GM18505 (cell line): Measurements from ENCODE around the gene DIS3L2.
"Not testable (repeated sequence)": the region's sequence is repeated elsewhere in the genome, so short reads cannot be mapped to it uniquely, and the experiment has no call there.

Experiments
- ATAC-seq: cut with Tn5 transposase; IDR thresholded peaks from one replicate; pipeline ENCODE4 v1.9.1; 2021; ENCODE audit not compliant: unreplicated experiment
- POLR2A ChIP-seq: IDR thresholded peaks from 4 replicates; pipeline ENCODE4 v1.6.1; 2011; ENCODE audit warnings: borderline replicate concordance; ENCODE audit not compliant: insufficient read depth, insufficient read length; ENCODE audit errors: extremely low read depth

The DIS3L2 gene

DNA sequence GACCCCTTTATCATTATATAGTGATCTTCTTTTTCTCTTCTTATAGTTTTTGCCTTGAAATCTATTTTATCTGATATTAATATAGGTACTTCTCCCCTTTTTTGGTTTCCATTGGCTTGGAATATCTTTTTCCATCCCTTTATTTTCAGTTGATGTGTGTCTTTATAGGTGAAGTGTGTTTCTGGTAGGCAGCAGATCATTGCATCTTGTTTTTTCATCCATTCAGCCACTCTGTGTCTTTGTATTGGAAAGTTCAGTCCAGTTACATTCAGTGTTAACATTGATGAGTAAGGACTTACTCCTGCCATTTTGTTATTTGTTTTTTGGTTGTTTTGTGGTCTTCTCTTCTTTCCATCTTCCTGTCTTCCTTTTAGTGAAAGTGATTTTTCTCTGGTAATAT, 133.4 kb downstream of the DIS3L2 start:
- no peak for TF ChIP-seq POLR2A
- ATAC-seq: no peak

DNA sequence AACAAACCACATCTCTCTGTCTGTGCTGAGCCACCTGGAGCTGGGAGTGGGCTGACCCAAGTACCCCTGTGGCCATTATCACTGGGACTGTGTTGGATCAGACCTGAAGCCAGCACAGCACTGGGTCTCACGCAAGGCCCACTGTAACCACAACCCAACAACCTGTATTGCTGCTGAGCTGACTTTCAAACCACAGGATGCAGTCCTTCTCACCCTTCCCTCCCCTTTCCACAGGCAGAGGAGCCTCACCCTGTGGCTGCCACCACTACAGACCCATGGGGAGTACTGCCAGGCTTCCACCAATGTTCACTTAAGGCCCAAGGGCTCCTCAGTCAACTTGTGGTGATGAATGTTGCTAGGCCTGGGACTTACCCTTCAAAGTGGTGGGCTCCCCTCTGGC, 135.7 kb downstream of the DIS3L2 start:
- ATAC-seq: no peak
- TF ChIP-seq POLR2A: no peak

GRCh38 chr2:232097758-232098157, 136.2 kb downstream of the DIS3L2 start:
- TF ChIP-seq POLR2A: no peak
- ATAC-seq: no peak

GRCh38 chr2:232102380-232102779, 140.9 kb downstream of the DIS3L2 start:
- ATAC-seq: no peak
- no peak for TF ChIP-seq POLR2A

- no peak for ATAC-seq
- no peak for TF ChIP-seq POLR2A
Observed at GRCh38 chr2:232103140-232103737, 141.7 kb downstream of the DIS3L2 start.

- no peak for ATAC-seq
- TF ChIP-seq POLR2A: no peak
Observed at GRCh38 chr2:232104076-232104646, 142.6 kb downstream of the DIS3L2 start.

GRCh38 chr2:232111551-232111950, 150.0 kb downstream of the DIS3L2 start:
- no peak for ATAC-seq
- no peak for TF ChIP-seq POLR2A

DNA sequence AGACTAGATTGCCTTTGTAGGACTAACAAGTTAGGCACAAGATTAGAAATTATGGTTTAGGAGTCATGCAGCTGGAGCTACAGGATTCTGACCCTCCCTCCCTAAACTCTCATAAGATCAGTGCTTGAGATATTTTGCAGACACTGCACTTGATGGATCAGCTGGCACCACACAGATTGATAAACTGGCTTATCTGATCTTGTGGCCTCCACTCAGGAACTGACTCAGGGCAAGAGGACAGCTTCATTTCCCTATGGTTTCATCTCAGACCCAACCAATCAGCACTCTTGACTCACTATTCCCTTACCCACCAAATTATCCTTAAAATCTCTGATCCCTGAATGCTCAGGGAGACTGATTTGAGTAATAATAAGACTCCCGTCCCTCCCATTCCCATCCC, 152.3 kb downstream of the DIS3L2 start:
- ATAC-seq: no peak
- TF ChIP-seq POLR2A: no peak

DNA sequence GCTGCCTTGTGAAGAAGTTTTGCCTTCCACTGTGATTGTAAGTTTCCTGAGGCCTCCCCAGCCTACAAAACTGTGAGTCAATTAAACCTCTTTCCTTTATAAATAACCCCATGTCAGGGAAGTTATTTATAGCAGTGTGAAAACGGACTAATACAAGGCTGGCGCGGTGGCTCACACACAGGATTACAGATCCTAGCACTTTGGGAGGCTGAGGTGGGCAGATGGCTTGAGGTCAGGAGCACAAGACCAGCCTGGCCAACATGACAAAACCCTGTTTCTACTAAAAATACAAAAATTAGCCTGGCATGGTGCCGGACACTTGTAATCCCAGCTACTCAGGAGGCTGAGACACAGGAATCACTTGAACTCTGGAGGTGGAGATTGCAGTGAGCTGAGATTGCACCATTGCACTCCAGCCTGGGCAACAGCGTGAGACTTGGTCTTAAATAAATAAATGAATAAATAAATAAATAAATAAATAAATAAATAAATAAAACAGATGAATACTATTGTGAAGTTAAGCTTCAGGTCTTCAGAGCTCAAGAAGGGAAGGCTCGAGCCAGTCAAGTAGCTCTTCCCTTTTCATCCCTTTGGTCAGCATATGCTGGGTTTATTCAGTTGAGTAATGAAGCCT, 154.3 kb downstream of the DIS3L2 start:
- ATAC-seq: not testable (repeated sequence)

- ATAC-seq: no peak
Observed at GRCh38 chr2:232116852-232117251, 155.3 kb downstream of the DIS3L2 start.

GRCh38 chr2:232117413-232117812, 155.9 kb downstream of the DIS3L2 start:
- TF ChIP-seq POLR2A: no peak
- ATAC-seq: no peak

More at GRCh38 chr2:232116852-232117251, 155.3 kb downstream of the DIS3L2 start:
- TF ChIP-seq POLR2A: no peak

DNA sequence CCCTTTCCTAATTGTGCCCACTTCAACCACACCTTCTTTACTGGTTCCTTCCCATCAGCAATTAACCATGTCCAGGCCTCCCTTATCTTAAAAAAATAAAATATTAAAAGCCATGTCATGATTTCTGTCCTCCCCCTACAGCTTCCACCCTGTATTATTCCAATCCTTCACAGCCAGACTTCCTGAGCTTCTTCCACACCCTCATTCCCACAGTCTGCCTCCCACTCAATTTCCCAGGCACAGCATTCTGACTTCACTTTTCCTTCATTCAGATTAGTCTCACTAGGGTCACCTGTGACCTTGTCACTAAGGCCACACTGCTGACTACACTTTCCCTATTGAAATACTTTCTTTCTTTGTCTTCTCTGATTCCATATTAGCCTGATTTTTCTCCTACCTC, 159.4 kb downstream of the DIS3L2 start:
- TF ChIP-seq POLR2A: no peak
- no peak for ATAC-seq

DNA sequence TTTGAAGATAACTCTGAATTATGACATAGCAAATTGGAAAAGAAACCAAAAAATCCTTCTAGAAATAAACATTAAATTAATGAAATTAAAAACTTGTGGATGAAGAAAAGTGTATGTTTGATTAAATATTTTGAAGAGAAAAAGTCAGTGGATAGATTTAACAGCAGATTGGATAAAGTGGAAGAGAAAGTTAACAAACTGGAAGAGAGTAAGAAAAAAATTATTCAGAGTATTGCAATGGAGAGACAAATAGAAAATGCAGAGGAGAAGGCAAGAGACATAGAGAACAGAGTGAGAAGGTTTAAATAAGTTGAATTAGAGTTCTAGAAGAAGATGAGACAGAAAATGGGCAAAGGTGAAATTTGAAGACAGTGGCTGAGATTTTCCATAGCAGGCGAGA, 162.8 kb downstream of the DIS3L2 start:
- ATAC-seq: no peak
- no peak for TF ChIP-seq POLR2A

- TF ChIP-seq POLR2A: no peak
- ATAC-seq: no peak
Observed at GRCh38 chr2:232126301-232127099, 165.0 kb downstream of the DIS3L2 start.
